DND-41 (cell line): Measurements from ENCODE around the gene SLC44A2.

Source experiments
- ATAC-seq: fragments of 200-7000 bp; cut with Tn5 transposase; 3 replicates; pipeline ENCODE4 v1.9.1; 2021; ENCODE audit warnings: low read depth; ENCODE audit not compliant: insufficient read depth
- DNase-seq: peaks from one replicate; pipeline ENCODE4 v3.0.0-alpha.2; 2020
- H2AFZ ChIP-seq: 2 replicates; pipeline ENCODE4 v1.6.0; 2012; ENCODE audit warnings: low read depth, low read length
- H3K27ac ChIP-seq: 2 replicates; pipeline ENCODE4 v1.5.1; 2012; ENCODE audit warnings: low read length, inconsistent platforms
- H3K27me3 ChIP-seq: fragments of 200-600 bp; sonication (generic); 2 replicates; pipeline ENCODE4 v1.6.0; 2012; ENCODE audit warnings: low read length, mild to moderate bottlenecking, inconsistent platforms; ENCODE audit not compliant: insufficient read depth, poor library complexity
- H3K36me3 ChIP-seq: 2 replicates; pipeline ENCODE4 v1.5.1; 2012; ENCODE audit warnings: low read length, inconsistent platforms; ENCODE audit not compliant: insufficient read depth
- H3K4me1 ChIP-seq: 2 replicates; pipeline ENCODE4 v1.5.1; 2012; ENCODE audit warnings: mild to moderate bottlenecking, low read length; ENCODE audit not compliant: insufficient read depth
- H3K4me2 ChIP-seq: 2 replicates; pipeline ENCODE4 v1.6.0; 2012; ENCODE audit warnings: mild to moderate bottlenecking, moderate library complexity, low read length, inconsistent platforms; ENCODE audit not compliant: insufficient read depth
- H3K4me3 ChIP-seq, 2 experiments: fragments of 200-600 bp in 1 of 2; shearing (Covaris generic) in 1 of 2; 2 replicates each; pipeline ENCODE4 v1.5.1; 2012 to 2016; ENCODE audit warnings: inconsistent platforms in 2 of 2, low read length in 2 of 2, mild to moderate bottlenecking in 2 of 2, low read depth in 1 of 2, moderate library complexity in 1 of 2
- H3K79me2 ChIP-seq: 2 replicates; pipeline ENCODE4 v1.6.0; 2012; ENCODE audit warnings: low read length, inconsistent platforms; ENCODE audit not compliant: insufficient read depth
- H3K9ac ChIP-seq: 2 replicates; pipeline ENCODE4 v1.6.0; 2012; ENCODE audit warnings: low read depth, mild to moderate bottlenecking, inconsistent platforms, low read length, moderate library complexity
- H3K9me3 ChIP-seq: 2 replicates; pipeline ENCODE4 v1.5.1; 2012; ENCODE audit warnings: low read length, moderate library complexity, mild to moderate bottlenecking, inconsistent platforms; ENCODE audit not compliant: insufficient read depth, severe bottlenecking
- H4K20me1 ChIP-seq: 2 replicates; pipeline ENCODE4 v1.6.0; 2012; ENCODE audit warnings: low read length; ENCODE audit not compliant: insufficient read depth
- EZH2 ChIP-seq: IDR thresholded peaks from 3 replicates; pipeline ENCODE4 v1.6.1; 2012; ENCODE audit warnings: borderline replicate concordance, low read depth, mild to moderate bottlenecking, moderate library complexity, low read length, inconsistent platforms; ENCODE audit not compliant: severe bottlenecking
- TF ChIP-seq, protein P1 (sequence below): IDR thresholded peaks from 2 replicates; pipeline ENCODE4 v1.5.1; 2012; ENCODE audit warnings: borderline replicate concordance, low read length, moderate library complexity, mild to moderate bottlenecking; ENCODE audit not compliant: poor library complexity, severe bottlenecking; ENCODE audit errors: extremely low read depth

The SLC44A2 gene

DNA sequence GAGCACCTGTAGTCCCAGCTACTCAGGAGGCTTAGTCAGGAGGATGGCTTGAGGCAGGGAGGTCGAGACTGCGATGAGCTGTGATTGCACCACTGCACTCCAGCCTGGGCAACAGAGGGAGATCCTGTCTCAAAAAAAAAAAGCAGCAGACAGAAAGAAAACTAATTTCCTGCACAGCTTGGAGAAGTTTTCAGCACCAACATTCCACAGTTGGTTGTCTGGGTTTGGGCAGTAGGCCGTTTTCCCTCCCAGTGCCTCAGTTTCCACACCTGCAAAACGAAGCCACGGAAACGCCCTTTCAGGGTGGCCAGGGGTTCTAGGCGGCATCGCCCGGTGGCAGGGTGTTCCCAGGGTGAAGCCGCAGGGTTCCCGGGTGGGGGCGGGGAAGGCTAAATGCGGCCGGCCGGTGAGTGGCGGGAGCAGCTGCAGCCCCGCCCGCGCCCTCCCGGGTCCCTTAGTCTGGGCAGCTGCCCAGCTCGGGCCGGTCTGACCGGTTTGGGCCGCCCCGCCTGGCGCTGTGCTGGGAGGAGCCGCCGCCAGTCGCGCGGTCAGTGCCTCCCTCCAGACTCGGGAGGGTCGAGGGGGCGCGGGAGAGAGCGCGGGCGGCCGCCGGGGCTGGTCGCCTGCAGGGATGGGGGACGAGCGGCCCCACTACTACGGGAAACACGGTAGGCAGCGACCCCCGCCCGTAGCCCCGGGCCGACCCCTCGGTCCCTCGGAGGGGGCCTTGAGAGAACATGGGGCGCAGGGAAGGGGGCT lies at the start of gene SLC44A2:
TSS of gene SLC44A2 (plus strand) at position 551 of the 759 bp plus-strand sequence. CDS start at position 632, 81 bp downstream.
- Histone ChIP-seq H3K79me2 (peaks cover 21% of the 10 kb centered on the region), H3K27ac (no peak within 1 kb of the TSS), H4K20me1 (peaks cover 22% of the 10 kb centered on the region), H3K9me3 (no peaks in the 10 kb centered on the region), H3K4me3 (no peak within 1 kb of the TSS), H3K4me1 (no peaks in the 10 kb centered on the region), H3K4me2 (no peak within 1 kb of the TSS), H3K36me3 (peaks cover 23% of the 10 kb centered on the region), H3K9ac (no peak within 1 kb of the TSS), H3K27me3 (no peaks in the 10 kb centered on the region), H2AFZ (no peak within 1 kb of the TSS)
- DNase-seq (no peak), ATAC-seq (no peak)
- TF ChIP-seq EZH2 = no peak
- TF ChIP-seq, protein P1, sequence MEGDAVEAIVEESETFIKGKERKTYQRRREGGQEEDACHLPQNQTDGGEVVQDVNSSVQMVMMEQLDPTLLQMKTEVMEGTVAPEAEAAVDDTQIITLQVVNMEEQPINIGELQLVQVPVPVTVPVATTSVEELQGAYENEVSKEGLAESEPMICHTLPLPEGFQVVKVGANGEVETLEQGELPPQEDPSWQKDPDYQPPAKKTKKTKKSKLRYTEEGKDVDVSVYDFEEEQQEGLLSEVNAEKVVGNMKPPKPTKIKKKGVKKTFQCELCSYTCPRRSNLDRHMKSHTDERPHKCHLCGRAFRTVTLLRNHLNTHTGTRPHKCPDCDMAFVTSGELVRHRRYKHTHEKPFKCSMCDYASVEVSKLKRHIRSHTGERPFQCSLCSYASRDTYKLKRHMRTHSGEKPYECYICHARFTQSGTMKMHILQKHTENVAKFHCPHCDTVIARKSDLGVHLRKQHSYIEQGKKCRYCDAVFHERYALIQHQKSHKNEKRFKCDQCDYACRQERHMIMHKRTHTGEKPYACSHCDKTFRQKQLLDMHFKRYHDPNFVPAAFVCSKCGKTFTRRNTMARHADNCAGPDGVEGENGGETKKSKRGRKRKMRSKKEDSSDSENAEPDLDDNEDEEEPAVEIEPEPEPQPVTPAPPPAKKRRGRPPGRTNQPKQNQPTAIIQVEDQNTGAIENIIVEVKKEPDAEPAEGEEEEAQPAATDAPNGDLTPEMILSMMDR = no peak

DNA sequence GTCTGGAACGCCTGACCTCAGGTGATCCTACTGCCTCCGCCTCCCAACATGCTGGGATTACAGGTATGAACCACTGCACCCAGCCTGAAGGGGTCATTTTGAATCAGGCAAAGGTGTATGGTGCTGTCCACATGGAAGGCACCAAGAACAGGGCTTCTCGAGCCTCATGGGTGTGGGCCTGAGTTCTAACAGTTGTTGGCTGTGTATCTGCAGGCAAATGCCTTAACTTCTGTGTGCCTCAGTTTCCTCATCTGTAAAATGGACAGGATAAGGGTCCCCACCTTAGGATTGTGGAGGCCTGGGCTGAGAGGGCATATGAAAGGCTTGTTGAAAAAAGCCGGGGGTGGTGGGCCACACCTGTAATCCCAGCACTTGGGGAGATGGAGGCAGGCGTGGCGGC lies 47.4 kb upstream of the SLC44A2 start:
- DNase-seq = no peak
- TF ChIP-seq, protein P1 = no peak
- no peak for TF ChIP-seq EZH2
- Histone ChIP-seq H3K27ac (no peak overlapping the region), H3K4me3 (no peak overlapping the region), H3K4me1 (peaks cover 7% of the 10 kb centered on the region), H3K9ac (no peak overlapping the region), H3K36me3 (no peaks in the 10 kb centered on the region), H2AFZ (no peak overlapping the region), H4K20me1 (no peaks in the 10 kb centered on the region), H3K79me2 (no peaks in the 10 kb centered on the region), H3K4me2 (no peak overlapping the region), H3K9me3 (no peaks in the 10 kb centered on the region), H3K27me3 (no peaks in the 10 kb centered on the region)
- no peak for ATAC-seq

DNA sequence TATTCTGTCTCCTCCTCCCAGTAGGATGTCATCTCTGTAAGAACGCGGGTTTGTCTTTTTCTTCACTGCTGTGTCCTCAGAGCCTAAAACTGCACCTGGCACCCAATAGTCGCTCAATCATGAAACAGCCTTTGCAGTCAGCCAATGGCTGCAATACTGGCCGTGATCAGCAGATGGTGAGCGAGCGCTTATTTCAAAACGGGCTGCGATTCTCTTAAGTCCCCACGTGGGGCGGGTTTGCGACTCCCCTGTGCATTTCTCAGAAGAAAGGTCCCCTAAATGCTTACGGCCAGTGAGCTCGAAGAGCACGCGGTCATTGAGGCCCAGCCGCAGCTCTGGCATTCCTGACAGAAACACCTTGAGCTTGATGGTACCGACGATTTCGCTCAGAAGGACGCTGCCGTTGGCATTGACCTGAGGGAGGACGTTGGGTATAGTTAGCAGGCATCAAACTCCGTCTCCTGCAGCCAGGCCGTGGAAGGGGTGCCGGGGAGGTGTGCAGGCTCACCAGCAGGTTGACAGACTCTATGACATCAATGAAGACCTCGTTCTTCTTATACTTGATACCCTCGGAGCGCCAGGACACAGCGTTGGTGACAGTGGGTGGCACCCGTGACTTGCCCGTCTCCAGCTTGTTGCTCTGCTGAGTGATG lies 44.2 kb upstream of the SLC44A2 start:
- Histone ChIP-seq H3K27me3 (no peaks in the 10 kb centered on the region), H3K4me3 (no peak overlapping the region), H2AFZ (peak overlapping the region; percentile 60), H3K4me2 (peak overlapping the region; percentile 50; the same call in 1 of the 2 replicates), H3K36me3 (no peaks in the 10 kb centered on the region), H4K20me1 (no peaks in the 10 kb centered on the region), H3K9ac (no peak overlapping the region), H3K79me2 (no peaks in the 10 kb centered on the region), H3K9me3 (no peaks in the 10 kb centered on the region), H3K4me1 (peaks cover 7% of the 10 kb centered on the region), H3K27ac (no peak overlapping the region)
- TF ChIP-seq, protein P1 = peak; percentile 100
- TF ChIP-seq EZH2 = no peak
- peak; percentile 96 for ATAC-seq
- DNase-seq = peak; percentile 90
